B cell (primary cell): ENCODE measurements around the gene NAV1. TPM values are rescaled to one million over a fixed set of nuclear protein-coding genes. Genes with fewer than 3 reads are reported as not detected.

Experiments used
- ATAC-seq: fragments of 200-7000 bp; cut with Tn5 transposase; one replicate; pipeline ENCODE4 v1.10.0; 2021; ENCODE audit warnings: low read depth, mild to moderate bottlenecking, moderate number of reproducible peaks, moderate library complexity
- CTCF ChIA-PET: fragments of 350-600 bp; sonication (Branson Sonifier 250); formaldehyde crosslinking; loops from one replicate; lab custom pipeline; 2021; ENCODE audit warnings: antibody characterized with exemption, inconsistent platforms; lab: Charles Lee
- POLR2A ChIA-PET: fragments of 350-600 bp; sonication (Branson Sonifier 250); formaldehyde crosslinking; loops from one replicate; lab custom pipeline; 2021; ENCODE audit warnings: antibody characterized with exemption; lab: Charles Lee
- DNase-seq: peaks from one replicate; pipeline ENCODE4 v3.0.0; 2013
- H2AFZ ChIP-seq: 2 replicates; pipeline ENCODE4 v1.6.1; 2012; ENCODE audit warnings: mild to moderate bottlenecking, low read depth, low read length; ENCODE audit not compliant: insufficient read depth, poor library complexity, severe bottlenecking
- H3K27ac ChIP-seq, 2 donors: 1 replicate in 1 of 2; 2 replicates in 1 of 2; pipeline ENCODE4 v1.5.1; 2012 to 2013; ENCODE audit warnings: low read length in 2 of 2, mild to moderate bottlenecking in 2 of 2, moderate library complexity in 1 of 2
- H3K27me3 ChIP-seq, 4 experiments: fragments of 200-600 bp in 1 of 4; sonication (generic) in 1 of 4; replicated peaks in 1 of 4; 1 replicate in 2 of 4; 2 replicates in 2 of 4; pipeline versions ENCODE4 v1.6.1 to v1.7.0; 2013 to 2016; ENCODE audit warnings: low read length in 3 of 4, mild to moderate bottlenecking in 2 of 4, mixed read lengths in 1 of 4, moderate library complexity in 1 of 4; ENCODE audit not compliant: insufficient read depth in 4 of 4, control insufficient read depth in 3 of 4; ENCODE audit errors: control extremely low read depth in 1 of 4
- H3K36me3 ChIP-seq, 2 experiments: replicated peaks in 1 of 2; 1 replicate in 1 of 2; 2 replicates in 1 of 2; pipeline versions ENCODE4 v1.6.1 to v1.7.1; 2013; ENCODE audit warnings: low read length in 1 of 2; ENCODE audit not compliant: insufficient read depth in 2 of 2, control insufficient read depth in 1 of 2; ENCODE audit errors: control extremely low read depth in 1 of 2, extremely low read depth in 1 of 2
- H3K4me1 ChIP-seq, 2 donors: fragments of 200-600 bp in 1 of 2; sonication (generic) in 1 of 2; 1 replicate in 1 of 2; 2 replicates in 1 of 2; pipeline versions ENCODE4 v1.5.1 to v1.6.1; 2013 to 2017; ENCODE audit warnings: low read length in 2 of 2; ENCODE audit not compliant: control insufficient read depth in 2 of 2, insufficient read depth in 2 of 2
- H3K4me2 ChIP-seq: replicated peaks from 2 replicates; pipeline ENCODE3; 2012; ENCODE audit warnings: mild to moderate bottlenecking, low read depth, low read length; ENCODE audit not compliant: poor library complexity, severe bottlenecking
- H3K4me3 ChIP-seq, 5 experiments: fragments of 200-600 bp in 1 of 5; sonication (generic) in 1 of 5; 1 replicate in 3 of 5; 2 replicates in 2 of 5; pipeline versions ENCODE4 v1.5.1 to v1.7.0; 2011 to 2016; ENCODE audit warnings: low read length in 4 of 5, mild to moderate bottlenecking in 4 of 5, low read depth in 2 of 5, control low read depth in 1 of 5, moderate library complexity in 1 of 5; ENCODE audit not compliant: insufficient read depth in 1 of 5; ENCODE audit errors: control extremely low read depth in 1 of 5, extremely low read depth in 1 of 5
- H3K79me2 ChIP-seq: fragments of 200-600 bp; sonication (generic); one replicate; pipeline ENCODE4 v1.6.0; 2016; ENCODE audit warnings: low read length; ENCODE audit not compliant: control insufficient read depth, insufficient read depth
- H3K9ac ChIP-seq: fragments of 200-600 bp; sonication (generic); 2 replicates; pipeline ENCODE4 v1.6.1; 2017; ENCODE audit warnings: mild to moderate bottlenecking, low read length, moderate library complexity
- H3K9me3 ChIP-seq, 3 donors: one replicate each; pipeline versions ENCODE4 v1.6.1 to v1.7.1; 2013; ENCODE audit warnings: low read length in 2 of 3; ENCODE audit not compliant: control insufficient read depth in 2 of 3, insufficient read depth in 1 of 3; ENCODE audit errors: control extremely low read depth in 1 of 3
- H4K20me1 ChIP-seq: 2 replicates; pipeline ENCODE4 v1.6.0; 2012; ENCODE audit warnings: mild to moderate bottlenecking, low read length; ENCODE audit not compliant: insufficient read depth, control insufficient read depth, poor library complexity, severe bottlenecking
- H3K27ac Mint-ChIP-seq: one replicate; pipeline ENCODE4 v1.8.0; 2021; ENCODE audit warnings: mixed read lengths
- H3K27me3 Mint-ChIP-seq: one replicate; pipeline ENCODE4 v1.8.0; 2021; ENCODE audit warnings: mixed read lengths
- H3K4me1 Mint-ChIP-seq: one replicate; pipeline ENCODE4 v1.8.0; 2021; ENCODE audit warnings: mixed read lengths
- H3K4me3 Mint-ChIP-seq: one replicate; pipeline ENCODE4 v1.8.0; 2021; ENCODE audit warnings: mixed read lengths
- H3K9me3 Mint-ChIP-seq: one replicate; pipeline ENCODE4 v1.8.0; 2022; ENCODE audit warnings: mixed read lengths; ENCODE audit not compliant: insufficient read depth
- CTCF ChIP-seq: fragments of 200-600 bp; IDR thresholded peaks from one replicate; pipeline ENCODE4 v1.8.0; 2022; ENCODE audit warnings: antibody characterized with exemption, mild to moderate bottlenecking
- EZH2 ChIP-seq: IDR thresholded peaks from 2 replicates; pipeline ENCODE4 v1.6.1; 2012; ENCODE audit warnings: borderline replicate concordance, low read depth, mild to moderate bottlenecking, moderate library complexity, low read length; ENCODE audit not compliant: insufficient read depth, poor library complexity, severe bottlenecking
- whole genome bisulfite sequencing: methylation state at CpG from one replicate; pipeline ENCODE4 v1.1.5; 2013; ENCODE audit warnings: missing lambda C conversion rate; ENCODE audit not compliant: insufficient coverage; 5-methylcytosine and 5-hydroxymethylcytosine counted together
- intact Hi-C: fragments of 100-400 bp; cut with micrococcal nuclease; formaldehyde crosslinking; loops from one replicate; pipeline ENCODE4 v1.10.0; 2022
- polyA plus RNA-seq: library from polyadenylated mRNA; depleted of rRNA; stranded (reverse); fragments of >200 nt; gene quantifications from 2 replicates; pipeline ENCODE4 v1.2.3, GENCODE V29; 2012
- total RNA-seq, 2 donors: library from RNA; stranded (reverse); fragments of 120-200 nt in 1 of 2; gene quantifications; 1 replicate in 1 of 2; 2 replicates in 1 of 2; pipeline versions ENCODE4 v1.2.3 to v1.2.4, GENCODE V29; 2013 to 2022

NAV1 gene
- total and polyA plus RNA-seq, 2 donors (not counting 1 experiment from before 2014, with no cell fraction given) = 1.5 to 4.3 TPM

- intact Hi-C loops = no loop called here
- Histone ChIP-seq H2AFZ (no peak overlapping the region), H3K4me3 (no peak overlapping the region), H3K27me3 (peaks cover 0 to 34% (median 21%) of the 10 kb centered on the region in 4 experiments), H3K79me2 (no peaks in the 10 kb centered on the region), H4K20me1 (no peaks in the 10 kb centered on the region), H3K36me3 (no peaks in the 10 kb centered on the region), H3K4me1 (peaks cover 22 to 36% of the 10 kb centered on the region in 2 donors), H3K27ac (no peak overlapping the region), H3K9ac (no peak overlapping the region), H3K4me2 (no peak overlapping the region), H3K9me3 (peaks cover 0 to 10% (median 0%) of the 10 kb centered on the region in 3 donors)
- 39% methylated on average over 5 of the region's 9 CpGs for whole genome bisulfite sequencing
- no peaks in the 10 kb centered on the region for H3K9me3 Mint-ChIP-seq
- no peak overlapping the region for H3K4me3 Mint-ChIP-seq
- peaks cover 36% of the 10 kb centered on the region for H3K4me1 Mint-ChIP-seq
- H3K27ac Mint-ChIP-seq = no peak overlapping the region
- DNase-seq = no peak
- no peak for TF ChIP-seq EZH2
- no peak for TF ChIP-seq CTCF
- CTCF ChIA-PET = interaction anchor here (1.7 kb wide), 1 partner anchor 30 kb away, joined by 7 read pairs; no protein-coding TSS in a partner anchor
- no peak for ATAC-seq
- POLR2A ChIA-PET = no interaction called here
- H3K27me3 Mint-ChIP-seq = peaks cover 53% of the 10 kb centered on the region
Measured at GRCh38 chr1:201542309-201543035, 3.5 kb downstream of the NAV1 start.

GRCh38 chr1:201543871-201544642 is 5.1 kb downstream of the NAV1 start:
- Mint-ChIP-seq H3K4me3 (no peak overlapping the region), H3K9me3 (no peaks in the 10 kb centered on the region), H3K27me3 (peaks cover 42% of the 10 kb centered on the region), H3K4me1 (peaks cover 28% of the 10 kb centered on the region), H3K27ac (no peak overlapping the region)
- WGBS = 92% methylated on average over 4 of the region's 7 CpGs
- H3K4me2 ChIP-seq = no peak overlapping the region
- H2AFZ ChIP-seq = no peak overlapping the region
- ChIA-PET POLR2A (no interaction called here), CTCF (interaction anchor here (0.7 to 1.0 kb wide), 2 partner anchors 12 to 17 kb away, joined by 3 read pairs; no protein-coding TSS in a partner anchor)
- no peak overlapping the region for H3K4me3 ChIP-seq
- H3K9ac ChIP-seq = no peak overlapping the region
- intact Hi-C loops = no loop called here
- H3K79me2 ChIP-seq = no peaks in the 10 kb centered on the region
- H4K20me1 ChIP-seq = no peaks in the 10 kb centered on the region
- H3K27me3 ChIP-seq = peaks cover 0 to 21% (median 10%) of the 10 kb centered on the region in 4 experiments
- DNase-seq (no peak), ATAC-seq (no peak)
- no peak overlapping the region for H3K27ac ChIP-seq
- TF ChIP-seq EZH2 (no peak), CTCF (no peak)
- H3K9me3 ChIP-seq = no peaks in the 10 kb centered on the region
- H3K4me1 ChIP-seq = peaks cover 13 to 21% of the 10 kb centered on the region in 2 donors
- H3K36me3 ChIP-seq = no peaks in the 10 kb centered on the region
